ENCODE data around the gene NELFE. TPM values are rescaled to one million over a fixed set of nuclear protein-coding genes. Genes with fewer than 3 reads are reported as not detected.

Gene NELFE
- total and polyA plus RNA-seq, 2 of the 13 experiments (the other 11 are each of a cell fraction or from before 2014, with no cell fraction given), result 51.3 to 69.8 TPM

- TF ChIP-seq, protein P1, sequence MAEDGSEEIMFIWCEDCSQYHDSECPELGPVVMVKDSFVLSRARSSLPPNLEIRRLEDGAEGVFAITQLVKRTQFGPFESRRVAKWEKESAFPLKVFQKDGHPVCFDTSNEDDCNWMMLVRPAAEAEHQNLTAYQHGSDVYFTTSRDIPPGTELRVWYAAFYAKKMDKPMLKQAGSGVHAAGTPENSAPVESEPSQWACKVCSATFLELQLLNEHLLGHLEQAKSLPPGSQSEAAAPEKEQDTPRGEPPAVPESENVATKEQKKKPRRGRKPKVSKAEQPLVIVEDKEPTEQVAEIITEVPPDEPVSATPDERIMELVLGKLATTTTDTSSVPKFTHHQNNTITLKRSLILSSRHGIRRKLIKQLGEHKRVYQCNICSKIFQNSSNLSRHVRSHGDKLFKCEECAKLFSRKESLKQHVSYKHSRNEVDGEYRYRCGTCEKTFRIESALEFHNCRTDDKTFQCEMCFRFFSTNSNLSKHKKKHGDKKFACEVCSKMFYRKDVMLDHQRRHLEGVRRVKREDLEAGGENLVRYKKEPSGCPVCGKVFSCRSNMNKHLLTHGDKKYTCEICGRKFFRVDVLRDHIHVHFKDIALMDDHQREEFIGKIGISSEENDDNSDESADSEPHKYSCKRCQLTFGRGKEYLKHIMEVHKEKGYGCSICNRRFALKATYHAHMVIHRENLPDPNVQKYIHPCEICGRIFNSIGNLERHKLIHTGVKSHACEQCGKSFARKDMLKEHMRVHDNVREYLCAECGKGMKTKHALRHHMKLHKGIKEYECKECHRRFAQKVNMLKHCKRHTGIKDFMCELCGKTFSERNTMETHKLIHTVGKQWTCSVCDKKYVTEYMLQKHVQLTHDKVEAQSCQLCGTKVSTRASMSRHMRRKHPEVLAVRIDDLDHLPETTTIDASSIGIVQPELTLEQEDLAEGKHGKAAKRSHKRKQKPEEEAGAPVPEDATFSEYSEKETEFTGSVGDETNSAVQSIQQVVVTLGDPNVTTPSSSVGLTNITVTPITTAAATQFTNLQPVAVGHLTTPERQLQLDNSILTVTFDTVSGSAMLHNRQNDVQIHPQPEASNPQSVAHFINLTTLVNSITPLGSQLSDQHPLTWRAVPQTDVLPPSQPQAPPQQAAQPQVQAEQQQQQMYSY (CRISPR knock-in tag; IDR thresholded peaks at IDR 0.05), result no peak
- TF ChIP-seq ZFP1 (CRISPR knock-in tag; IDR thresholded peaks at IDR 0.05) (no peak), TOPORS (CRISPR knock-in tag; IDR thresholded peaks at IDR 0.05) (no peak), FOSL1 (CRISPR knock-in tag; IDR thresholded peaks at IDR 0.05; ENCODE audit: borderline replicate concordance) (no peak), ZNF629 (CRISPR knock-in tag; conservative IDR thresholded peaks at IDR 0.05) (no peak), RERE (CRISPR knock-in tag; IDR thresholded peaks at IDR 0.05; ENCODE audit: low read depth) (no peak), ZNF615 (CRISPR knock-in tag; IDR thresholded peaks at IDR 0.05; ENCODE audit: borderline replicate concordance) (no peak), ZNF138 (CRISPR knock-in tag; IDR thresholded peaks at IDR 0.05; ENCODE audit: low read depth) (no peak), HNRNPL (IDR thresholded peaks at IDR 0.05; ENCODE audit: low read depth, low read length) (no peak), ZBTB38 (CRISPR knock-in tag; IDR thresholded peaks at IDR 0.05) (peak; percentile 10; the same call in 1 of the 2 replicates), ZNF577 (CRISPR knock-in tag; IDR thresholded peaks at IDR 0.05; ENCODE audit: borderline replicate concordance, low read depth) (no peak), ZNF484 (CRISPR knock-in tag; IDR thresholded peaks at IDR 0.05; ENCODE audit: borderline replicate concordance, low read depth) (no peak)
- TF ChIP-seq, protein P2, sequence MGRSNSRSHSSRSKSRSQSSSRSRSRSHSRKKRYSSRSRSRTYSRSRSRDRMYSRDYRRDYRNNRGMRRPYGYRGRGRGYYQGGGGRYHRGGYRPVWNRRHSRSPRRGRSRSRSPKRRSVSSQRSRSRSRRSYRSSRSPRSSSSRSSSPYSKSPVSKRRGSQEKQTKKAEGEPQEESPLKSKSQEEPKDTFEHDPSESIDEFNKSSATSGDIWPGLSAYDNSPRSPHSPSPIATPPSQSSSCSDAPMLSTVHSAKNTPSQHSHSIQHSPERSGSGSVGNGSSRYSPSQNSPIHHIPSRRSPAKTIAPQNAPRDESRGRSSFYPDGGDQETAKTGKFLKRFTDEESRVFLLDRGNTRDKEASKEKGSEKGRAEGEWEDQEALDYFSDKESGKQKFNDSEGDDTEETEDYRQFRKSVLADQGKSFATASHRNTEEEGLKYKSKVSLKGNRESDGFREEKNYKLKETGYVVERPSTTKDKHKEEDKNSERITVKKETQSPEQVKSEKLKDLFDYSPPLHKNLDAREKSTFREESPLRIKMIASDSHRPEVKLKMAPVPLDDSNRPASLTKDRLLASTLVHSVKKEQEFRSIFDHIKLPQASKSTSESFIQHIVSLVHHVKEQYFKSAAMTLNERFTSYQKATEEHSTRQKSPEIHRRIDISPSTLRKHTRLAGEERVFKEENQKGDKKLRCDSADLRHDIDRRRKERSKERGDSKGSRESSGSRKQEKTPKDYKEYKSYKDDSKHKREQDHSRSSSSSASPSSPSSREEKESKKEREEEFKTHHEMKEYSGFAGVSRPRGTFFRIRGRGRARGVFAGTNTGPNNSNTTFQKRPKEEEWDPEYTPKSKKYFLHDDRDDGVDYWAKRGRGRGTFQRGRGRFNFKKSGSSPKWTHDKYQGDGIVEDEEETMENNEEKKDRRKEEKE (IDR thresholded peaks at IDR 0.05), result no peak
- TF ChIP-seq, protein P3, sequence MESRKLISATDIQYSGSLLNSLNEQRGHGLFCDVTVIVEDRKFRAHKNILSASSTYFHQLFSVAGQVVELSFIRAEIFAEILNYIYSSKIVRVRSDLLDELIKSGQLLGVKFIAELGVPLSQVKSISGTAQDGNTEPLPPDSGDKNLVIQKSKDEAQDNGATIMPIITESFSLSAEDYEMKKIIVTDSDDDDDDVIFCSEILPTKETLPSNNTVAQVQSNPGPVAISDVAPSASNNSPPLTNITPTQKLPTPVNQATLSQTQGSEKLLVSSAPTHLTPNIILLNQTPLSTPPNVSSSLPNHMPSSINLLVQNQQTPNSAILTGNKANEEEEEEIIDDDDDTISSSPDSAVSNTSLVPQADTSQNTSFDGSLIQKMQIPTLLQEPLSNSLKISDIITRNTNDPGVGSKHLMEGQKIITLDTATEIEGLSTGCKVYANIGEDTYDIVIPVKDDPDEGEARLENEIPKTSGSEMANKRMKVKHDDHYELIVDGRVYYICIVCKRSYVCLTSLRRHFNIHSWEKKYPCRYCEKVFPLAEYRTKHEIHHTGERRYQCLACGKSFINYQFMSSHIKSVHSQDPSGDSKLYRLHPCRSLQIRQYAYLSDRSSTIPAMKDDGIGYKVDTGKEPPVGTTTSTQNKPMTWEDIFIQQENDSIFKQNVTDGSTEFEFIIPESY (CRISPR knock-in tag; IDR thresholded peaks at IDR 0.05), result no peak
Observed at GRCh38 chr6:31927863-31928671, 30.7 kb downstream of the NELFE start (continued).
